ENCODE data around the gene RAB20.

DNA sequence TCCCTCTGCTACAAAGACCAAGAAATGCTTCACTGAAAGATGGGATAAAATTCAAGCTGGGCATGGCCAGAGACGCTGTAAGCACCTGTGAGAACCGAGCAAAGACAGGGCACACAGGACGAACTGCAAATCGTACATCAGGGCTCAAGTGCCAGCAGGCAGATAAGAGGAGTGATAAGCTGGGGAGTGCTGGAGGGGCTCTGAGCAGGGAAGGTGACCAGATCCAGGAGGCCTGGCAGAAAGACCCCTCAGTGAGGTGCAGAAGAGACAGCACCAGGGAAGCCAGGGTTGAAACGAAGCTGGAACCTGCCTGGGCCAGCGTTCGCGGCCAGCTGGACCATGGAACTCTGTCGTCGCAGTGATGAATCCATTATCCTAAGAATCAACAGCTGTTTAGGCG lies 10.2 kb downstream of the RAB20 start:
- no peak for TF ChIP-seq REST (IDR thresholded peaks at IDR 0.05; ENCODE audit: insufficient read depth in 1 of 2, low read depth in 2 of 2, low read length in 2 of 2)
- no peak for TF ChIP-seq TAF1 (IDR thresholded peaks at IDR 0.05; ENCODE audit: borderline replicate concordance, insufficient read depth, low read length)
- TF ChIP-seq POLR2AphosphoS5 (IDR thresholded peaks at IDR 0.05; ENCODE audit: low read depth, low read length) = no peak

Data from PFSK-1 (cell line).